GM12872 (cell line): Measurements from ENCODE around the gene HDGF.

Experiments used
- TF ChIP-seq, protein P1 (sequence below): IDR thresholded peaks from 3 replicates; pipeline ENCODE4 v1.5.1; 2011; ENCODE audit warnings: low read depth, mild to moderate bottlenecking, low read length, moderate library complexity; ENCODE audit not compliant: insufficient read depth

HDGF gene

DNA sequence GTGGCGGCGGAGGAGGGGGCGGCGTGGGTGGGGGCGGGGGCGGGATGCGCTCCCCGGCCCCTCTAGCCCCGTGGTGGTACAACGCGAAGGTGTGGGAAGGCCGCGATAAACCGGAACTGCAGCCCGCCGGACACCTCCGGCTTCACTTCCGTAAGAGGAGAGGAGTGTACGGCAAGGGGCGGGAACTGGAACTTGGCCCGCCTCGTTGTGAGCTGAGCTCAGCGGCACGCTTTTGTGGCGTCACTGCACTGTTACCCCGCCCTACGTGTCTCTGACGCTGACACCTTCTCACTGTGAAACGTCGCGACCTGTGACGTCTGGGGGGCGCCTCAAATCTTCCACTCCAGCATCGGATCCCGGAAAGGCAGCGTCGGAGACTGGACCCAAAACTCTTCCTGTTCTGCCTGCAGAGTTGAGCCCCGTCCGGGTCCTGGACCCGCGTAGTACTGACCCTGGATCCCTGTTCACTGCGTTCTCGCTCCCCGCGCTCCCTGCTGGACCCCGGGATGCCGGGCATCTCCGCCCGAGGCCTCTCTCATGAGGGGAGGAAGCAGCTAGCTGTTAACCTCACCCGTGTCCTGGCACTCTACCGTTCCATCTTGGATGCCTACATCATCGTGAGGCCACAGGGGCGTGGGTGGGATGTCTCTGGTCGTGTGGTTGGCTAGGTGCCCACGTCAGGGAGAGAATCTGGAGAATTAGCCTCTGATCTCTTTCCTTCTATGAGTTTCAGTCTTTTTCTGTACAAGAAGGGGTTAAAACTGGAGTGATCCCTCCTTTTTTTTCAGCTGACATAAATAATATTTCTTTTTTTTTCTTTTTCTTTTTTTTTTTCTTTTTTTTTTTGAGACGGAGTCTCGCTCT lies 22.6 kb downstream of the HDGF start, which contains the start of gene ISG20L2:
Gene ISG20L2, minus strand, starts transcription at position 168 of the 864 bp plus-strand sequence. CDS start 1,114 bp downstream, outside the sequence.
- TF ChIP-seq, protein P1, sequence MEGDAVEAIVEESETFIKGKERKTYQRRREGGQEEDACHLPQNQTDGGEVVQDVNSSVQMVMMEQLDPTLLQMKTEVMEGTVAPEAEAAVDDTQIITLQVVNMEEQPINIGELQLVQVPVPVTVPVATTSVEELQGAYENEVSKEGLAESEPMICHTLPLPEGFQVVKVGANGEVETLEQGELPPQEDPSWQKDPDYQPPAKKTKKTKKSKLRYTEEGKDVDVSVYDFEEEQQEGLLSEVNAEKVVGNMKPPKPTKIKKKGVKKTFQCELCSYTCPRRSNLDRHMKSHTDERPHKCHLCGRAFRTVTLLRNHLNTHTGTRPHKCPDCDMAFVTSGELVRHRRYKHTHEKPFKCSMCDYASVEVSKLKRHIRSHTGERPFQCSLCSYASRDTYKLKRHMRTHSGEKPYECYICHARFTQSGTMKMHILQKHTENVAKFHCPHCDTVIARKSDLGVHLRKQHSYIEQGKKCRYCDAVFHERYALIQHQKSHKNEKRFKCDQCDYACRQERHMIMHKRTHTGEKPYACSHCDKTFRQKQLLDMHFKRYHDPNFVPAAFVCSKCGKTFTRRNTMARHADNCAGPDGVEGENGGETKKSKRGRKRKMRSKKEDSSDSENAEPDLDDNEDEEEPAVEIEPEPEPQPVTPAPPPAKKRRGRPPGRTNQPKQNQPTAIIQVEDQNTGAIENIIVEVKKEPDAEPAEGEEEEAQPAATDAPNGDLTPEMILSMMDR = no peak

DNA sequence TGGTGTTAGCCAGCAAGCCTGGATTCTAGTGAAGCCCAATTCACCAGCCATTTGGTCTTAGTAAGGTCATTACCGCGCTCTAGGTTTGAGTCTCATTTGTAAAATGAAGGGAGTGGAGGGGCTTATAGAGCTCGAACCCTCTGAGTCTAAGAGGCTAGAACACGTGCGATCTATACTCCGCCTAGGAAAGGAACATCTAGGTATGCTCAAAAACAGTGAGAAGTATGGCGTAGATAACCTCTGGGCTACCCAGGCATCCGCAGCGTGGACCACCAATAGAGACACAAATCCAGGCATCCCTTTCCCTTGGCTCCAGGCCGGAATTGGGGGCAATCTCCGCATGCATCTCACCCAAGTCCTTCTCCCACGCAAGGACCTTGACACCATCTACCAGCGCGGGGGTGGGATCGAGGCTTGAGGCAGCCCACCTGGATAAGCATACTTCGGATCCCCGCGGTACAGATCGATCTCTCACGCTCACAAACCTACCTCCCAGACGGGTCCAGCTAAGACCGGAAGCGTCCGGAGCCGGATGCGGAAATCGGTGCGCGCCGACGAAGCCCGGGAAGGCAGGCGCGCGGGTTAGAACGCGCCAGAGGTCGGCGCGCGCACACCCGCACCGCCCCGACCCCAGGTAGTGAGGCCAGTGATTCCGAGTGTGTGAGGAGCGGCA lies 23.4 kb downstream of the HDGF start, which contains the start of gene METTL25B:
Gene METTL25B, plus strand, starts transcription at position 544 of the 673 bp plus-strand sequence. CDS start 636 bp downstream, outside the sequence.
- TF ChIP-seq, protein P1 = no peak

- TF ChIP-seq, protein P1 = no peak
These were observed 24.0 kb downstream of the HDGF start for GRCh38 chr1:156727492-156727891.

GRCh38 chr1:156726549-156727226 lies 24.8 kb downstream of the HDGF start:
- TF ChIP-seq, protein P1 = peak; percentile 85

- TF ChIP-seq, protein P1 = peak; percentile 99
These were observed 25.7 kb downstream of the HDGF start for GRCh38 chr1:156725683-156726280.

DNA sequence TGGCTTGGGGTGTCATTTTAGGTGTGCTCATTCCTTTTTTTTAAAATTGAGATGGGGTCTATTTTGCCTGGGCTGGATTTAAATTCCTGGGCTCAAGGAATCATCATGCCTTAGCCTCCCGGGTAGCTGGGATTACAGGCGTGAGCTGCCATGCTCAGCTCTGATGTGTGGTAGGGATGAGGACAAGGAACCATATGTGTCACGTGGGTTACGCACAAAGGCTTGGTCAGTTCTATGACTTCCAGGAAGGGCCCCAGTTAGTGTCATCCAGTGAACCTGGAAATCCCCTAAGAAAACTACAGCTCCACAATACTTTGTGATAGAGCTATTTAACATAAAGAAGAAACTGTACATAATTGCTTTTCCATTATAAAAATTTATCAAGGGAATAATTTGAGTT lies 29.9 kb downstream of the HDGF start:
- TF ChIP-seq, protein P1 = no peak
